Astrocyte (in vitro differentiated cells and primary cell): ENCODE results near the gene TREML1. TPM values are rescaled to one million over a fixed set of nuclear protein-coding genes. Genes with fewer than 3 reads are reported as not detected.
A peak's percentile ranks its signal among the peaks of the same experiment; 100 is the strongest.

Experiments used
- DNase-seq: peaks from one replicate; pipeline ENCODE4 v3.0.0-alpha.2; 2010; ENCODE audit warnings: low read depth
- FAIRE-seq: peaks from 2 replicates; lab custom pipeline; 2011; peaks lifted over from hg19 to GRCh38; lab: Jason Lieb, UNC
- H2AFZ ChIP-seq: 2 replicates; pipeline ENCODE4 v1.6.0; 2012; ENCODE audit warnings: low read depth, low read length, inconsistent platforms
- H3K27ac ChIP-seq: 2 replicates; pipeline ENCODE4 v1.5.1; 2011; ENCODE audit warnings: low read depth, low read length, inconsistent platforms
- H3K27me3 ChIP-seq: 2 replicates; pipeline ENCODE4 v1.6.0; 2011; ENCODE audit warnings: low read length, inconsistent platforms; ENCODE audit not compliant: insufficient read depth
- H3K36me3 ChIP-seq: 2 replicates; pipeline ENCODE4 v1.5.1; 2011; ENCODE audit warnings: low read length, inconsistent platforms; ENCODE audit not compliant: insufficient read depth
- H3K4me1 ChIP-seq: 2 replicates; pipeline ENCODE4 v1.5.1; 2011; ENCODE audit warnings: low read length, inconsistent platforms; ENCODE audit not compliant: insufficient read depth
- H3K4me2 ChIP-seq: 2 replicates; pipeline ENCODE4 v1.6.0; 2012; ENCODE audit warnings: low read length, inconsistent platforms
- H3K4me3 ChIP-seq: 2 replicates; pipeline ENCODE4 v1.5.1; 2011; ENCODE audit warnings: low read depth, mild to moderate bottlenecking, low read length, inconsistent platforms; ENCODE audit not compliant: insufficient read depth
- H3K79me2 ChIP-seq: 2 replicates; pipeline ENCODE4 v1.6.0; 2012; ENCODE audit warnings: mild to moderate bottlenecking, low read length, inconsistent platforms; ENCODE audit not compliant: insufficient read depth
- H3K9ac ChIP-seq: 2 replicates; pipeline ENCODE4 v1.6.0; 2012; ENCODE audit warnings: mild to moderate bottlenecking, low read length, inconsistent platforms
- H3K9me3 ChIP-seq: 2 replicates; pipeline ENCODE4 v1.5.1; 2012; ENCODE audit warnings: low read depth, mild to moderate bottlenecking, low read length, inconsistent platforms; ENCODE audit not compliant: insufficient read depth
- H4K20me1 ChIP-seq: 2 replicates; pipeline ENCODE4 v1.6.0; 2012; ENCODE audit warnings: low read length, inconsistent platforms; ENCODE audit not compliant: insufficient read depth
- H3K27ac Mint-ChIP-seq: one replicate; pipeline ENCODE4 v1.8.0; 2021; ENCODE audit warnings: mild to moderate bottlenecking, mixed read lengths; ENCODE audit not compliant: unreplicated experiment
- H3K27me3 Mint-ChIP-seq: one replicate; pipeline ENCODE4 v1.8.0; 2021; ENCODE audit warnings: low read depth, mixed read lengths; ENCODE audit not compliant: unreplicated experiment
- H3K36me3 Mint-ChIP-seq: one replicate; pipeline ENCODE4 v1.8.0; 2021; ENCODE audit warnings: low read depth, mixed read lengths; ENCODE audit not compliant: unreplicated experiment
- H3K4me1 Mint-ChIP-seq: one replicate; pipeline ENCODE4 v1.8.0; 2021; ENCODE audit warnings: low read depth, mixed read lengths; ENCODE audit not compliant: unreplicated experiment
- H3K4me3 Mint-ChIP-seq: one replicate; pipeline ENCODE4 v1.8.0; 2021; ENCODE audit warnings: mild to moderate bottlenecking, moderate library complexity, mixed read lengths; ENCODE audit not compliant: unreplicated experiment
- H3K9me3 Mint-ChIP-seq: one replicate; pipeline ENCODE4 v1.8.0; 2021; ENCODE audit warnings: mild to moderate bottlenecking, mixed read lengths; ENCODE audit not compliant: unreplicated experiment
- CTCF ChIP-seq: IDR thresholded peaks from 2 replicates; pipeline ENCODE4 v1.5.1; 2011; ENCODE audit warnings: low read depth, mild to moderate bottlenecking, inconsistent platforms, low read length, moderate library complexity; ENCODE audit not compliant: insufficient read depth
- EZH2 ChIP-seq: IDR thresholded peaks from 2 replicates; pipeline ENCODE4 v1.6.1; 2012; ENCODE audit warnings: mild to moderate bottlenecking, low read length, inconsistent platforms; ENCODE audit not compliant: insufficient read depth
- total RNA-seq: library from RNA; stranded (reverse); gene quantifications from 2 replicates; pipeline ENCODE4 v1.2.1, GENCODE V29; 2021

The TREML1 gene
- total RNA-seq, 1 donor from 2014 or later, result not detected

- H3K27me3 Mint-ChIP-seq, result peaks cover 11% of the 10 kb centered on the region
- TF ChIP-seq EZH2, result no peak
- TF ChIP-seq CTCF, result peak; percentile 62
- DNase-seq, result peak; percentile 18
- no peak overlapping the region for H2AFZ ChIP-seq
- no peaks in the 10 kb centered on the region for H3K9me3 ChIP-seq
- no peak for FAIRE-seq
- H3K36me3 ChIP-seq, result no peaks in the 10 kb centered on the region
- H3K4me2 ChIP-seq, result no peak overlapping the region
- no peak overlapping the region for H3K27ac Mint-ChIP-seq
- H3K4me3 Mint-ChIP-seq, result no peak overlapping the region
- no peaks in the 10 kb centered on the region for H3K4me1 ChIP-seq
- no peak overlapping the region for H3K4me3 ChIP-seq
- H4K20me1 ChIP-seq, result no peaks in the 10 kb centered on the region
- H3K9me3 Mint-ChIP-seq, result no peaks in the 10 kb centered on the region
- H3K9ac ChIP-seq, result no peak overlapping the region
- no peaks in the 10 kb centered on the region for H3K4me1 Mint-ChIP-seq
- no peaks in the 10 kb centered on the region for H3K27me3 ChIP-seq
- H3K36me3 Mint-ChIP-seq, result no peaks in the 10 kb centered on the region
- no peak overlapping the region for H3K27ac ChIP-seq
- H3K79me2 ChIP-seq, result no peaks in the 10 kb centered on the region
These were observed 28.2 kb upstream of the TREML1 start for GRCh38 chr6:41182069-41183034.

- Mint-ChIP-seq H3K4me3 (no peak overlapping the region), H3K27me3 (peaks cover 18% of the 10 kb centered on the region), H3K27ac (no peak overlapping the region), H3K9me3 (no peaks in the 10 kb centered on the region), H3K36me3 (no peaks in the 10 kb centered on the region), H3K4me1 (no peaks in the 10 kb centered on the region)
- no peaks in the 10 kb centered on the region for H3K4me1 ChIP-seq
- H3K79me2 ChIP-seq, result no peaks in the 10 kb centered on the region
- peaks cover 2% of the 10 kb centered on the region for H3K27me3 ChIP-seq
- H3K4me3 ChIP-seq, result no peak overlapping the region
- no peak overlapping the region for H2AFZ ChIP-seq
- H4K20me1 ChIP-seq, result no peaks in the 10 kb centered on the region
- DNase-seq, result no peak
- H3K9ac ChIP-seq, result no peak overlapping the region
- TF ChIP-seq EZH2 (no peak), CTCF (no peak)
- no peaks in the 10 kb centered on the region for H3K9me3 ChIP-seq
- no peaks in the 10 kb centered on the region for H3K36me3 ChIP-seq
- H3K27ac ChIP-seq, result no peak overlapping the region
- no peak for FAIRE-seq
- H3K4me2 ChIP-seq, result no peak overlapping the region
These were observed 27.4 kb upstream of the TREML1 start for GRCh38 chr6:41181566-41181965.

GRCh38 chr6:41179163-41179562 is 25.0 kb upstream of the TREML1 start:
- H3K4me2 ChIP-seq, result no peak overlapping the region
- no peak overlapping the region for H3K4me3 ChIP-seq
- no peak overlapping the region for H3K27ac ChIP-seq
- H3K27me3 Mint-ChIP-seq, result peaks cover 17% of the 10 kb centered on the region
- H3K79me2 ChIP-seq, result no peaks in the 10 kb centered on the region
- FAIRE-seq (no peak), DNase-seq (no peak)
- H3K4me1 ChIP-seq, result no peaks in the 10 kb centered on the region
- H3K9ac ChIP-seq, result no peak overlapping the region
- H3K4me1 Mint-ChIP-seq, result no peaks in the 10 kb centered on the region
- no peaks in the 10 kb centered on the region for H3K36me3 ChIP-seq
- H3K27ac Mint-ChIP-seq, result no peak overlapping the region
- no peak overlapping the region for H3K4me3 Mint-ChIP-seq
- H3K9me3 Mint-ChIP-seq, result peaks cover 1% of the 10 kb centered on the region
- no peaks in the 10 kb centered on the region for H3K36me3 Mint-ChIP-seq
- H2AFZ ChIP-seq, result no peak overlapping the region
- H3K27me3 ChIP-seq, result peaks cover 4% of the 10 kb centered on the region
- TF ChIP-seq CTCF (no peak), EZH2 (no peak)
- H3K9me3 ChIP-seq, result no peaks in the 10 kb centered on the region
- H4K20me1 ChIP-seq, result no peaks in the 10 kb centered on the region
